AG04449 (cell line): ENCODE results near the gene MORN5.

Experiments used
- CTCF ChIA-PET: fragments of 350-600 bp; formaldehyde crosslinking; extraction: SDS; loops from one replicate; lab custom pipeline; 2021; ENCODE audit warnings: antibody characterized with exemption; lab: Yijun Ruan, JAX
- POLR2A ChIA-PET: fragments of 400-600, 350-600 bp; formaldehyde crosslinking; extraction: SDS; loops from one replicate; lab custom pipeline; 2020; ENCODE audit warnings: antibody characterized with exemption, inconsistent platforms; lab: Yijun Ruan, JAX
- DNase-seq: peaks from one replicate; pipeline ENCODE4 v3.0.0-alpha.2; 2010; ENCODE audit warnings: low read depth, low spot score
- H3K4me3 ChIP-seq: 2 replicates; pipeline ENCODE4 v1.5.1; 2011; ENCODE audit warnings: low read depth, mild to moderate bottlenecking, control low read depth, low read length
- TF ChIP-seq, protein P1 (sequence below): IDR thresholded peaks from one replicate; pipeline ENCODE4 v1.5.1; 2011; ENCODE audit warnings: mild to moderate bottlenecking, moderate library complexity, low read length, control low read depth, inconsistent platforms; ENCODE audit not compliant: insufficient read depth; ENCODE audit errors: missing control alignments

Gene MORN5

DNA sequence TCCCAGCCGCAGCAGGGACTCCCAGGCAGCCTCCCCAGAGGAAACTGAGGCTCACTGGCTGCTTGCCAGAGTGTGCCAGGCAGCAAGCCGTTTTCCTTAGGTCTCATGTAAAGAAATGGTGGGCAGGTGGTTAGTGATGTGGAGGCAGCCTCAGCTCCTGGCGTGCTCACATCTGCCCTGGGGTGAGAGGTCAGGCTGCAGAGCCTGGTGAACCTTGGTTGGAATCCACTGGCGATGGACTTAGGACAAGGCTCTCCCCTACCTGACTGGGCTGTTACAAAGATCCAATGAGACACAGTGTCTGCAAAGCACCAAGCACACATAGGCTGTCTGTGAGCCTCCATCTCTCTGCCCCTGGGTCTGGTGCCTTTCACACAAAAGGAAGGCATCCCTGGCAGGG is 38.2 kb downstream of the MORN5 start:
- DNase-seq: no peak
- ChIA-PET CTCF (no interaction called here), POLR2A (no interaction called here)
- H3K4me3 ChIP-seq: no peak overlapping the region
- TF ChIP-seq, protein P1, sequence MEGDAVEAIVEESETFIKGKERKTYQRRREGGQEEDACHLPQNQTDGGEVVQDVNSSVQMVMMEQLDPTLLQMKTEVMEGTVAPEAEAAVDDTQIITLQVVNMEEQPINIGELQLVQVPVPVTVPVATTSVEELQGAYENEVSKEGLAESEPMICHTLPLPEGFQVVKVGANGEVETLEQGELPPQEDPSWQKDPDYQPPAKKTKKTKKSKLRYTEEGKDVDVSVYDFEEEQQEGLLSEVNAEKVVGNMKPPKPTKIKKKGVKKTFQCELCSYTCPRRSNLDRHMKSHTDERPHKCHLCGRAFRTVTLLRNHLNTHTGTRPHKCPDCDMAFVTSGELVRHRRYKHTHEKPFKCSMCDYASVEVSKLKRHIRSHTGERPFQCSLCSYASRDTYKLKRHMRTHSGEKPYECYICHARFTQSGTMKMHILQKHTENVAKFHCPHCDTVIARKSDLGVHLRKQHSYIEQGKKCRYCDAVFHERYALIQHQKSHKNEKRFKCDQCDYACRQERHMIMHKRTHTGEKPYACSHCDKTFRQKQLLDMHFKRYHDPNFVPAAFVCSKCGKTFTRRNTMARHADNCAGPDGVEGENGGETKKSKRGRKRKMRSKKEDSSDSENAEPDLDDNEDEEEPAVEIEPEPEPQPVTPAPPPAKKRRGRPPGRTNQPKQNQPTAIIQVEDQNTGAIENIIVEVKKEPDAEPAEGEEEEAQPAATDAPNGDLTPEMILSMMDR: no peak

DNA sequence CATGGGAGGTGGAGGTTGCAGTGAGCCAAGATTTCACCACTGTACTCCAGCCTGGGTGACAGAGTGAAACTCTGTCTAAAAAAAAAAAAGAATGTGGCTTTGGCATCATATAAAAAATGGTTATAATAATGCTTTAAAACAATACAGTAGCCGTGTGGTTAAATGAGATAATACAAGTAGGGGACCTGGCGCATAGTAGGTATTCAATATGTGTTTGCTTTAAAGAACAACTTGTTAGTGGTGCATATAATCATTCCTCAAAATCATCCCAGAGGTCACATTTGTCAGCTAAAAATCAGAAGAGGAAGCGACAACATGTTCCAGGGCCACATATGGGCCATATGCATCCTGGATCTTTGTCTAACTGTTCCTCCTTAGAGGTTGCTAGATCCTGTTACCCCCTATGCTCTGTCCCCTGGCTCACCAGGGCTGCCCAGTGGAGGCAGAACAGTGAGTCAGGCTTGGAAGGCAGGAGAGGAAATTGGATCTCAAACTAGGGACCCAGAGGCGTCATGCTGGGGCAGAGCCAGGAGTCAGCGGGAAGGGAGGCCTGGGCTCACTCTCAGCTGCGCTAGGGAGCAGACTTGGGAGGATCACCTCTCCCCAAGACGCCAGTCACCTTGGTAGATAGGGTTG is 41.4 kb downstream of the MORN5 start:
- DNase-seq: no peak

GRCh38 chr9:122201641-122202040 is 41.9 kb downstream of the MORN5 start:
- no peak for DNase-seq
- ChIA-PET CTCF (no interaction called here), POLR2A (no interaction called here)
- no peak overlapping the region for H3K4me3 ChIP-seq
- TF ChIP-seq, protein P1: no peak

More for the DNA sequence above, 41.4 kb downstream of the MORN5 start:
- ChIA-PET CTCF (no interaction called here), POLR2A (no interaction called here)
- TF ChIP-seq, protein P1: no peak
- no peak overlapping the region for H3K4me3 ChIP-seq

GRCh38 chr9:122202111-122202510 is 42.4 kb downstream of the MORN5 start:
- DNase-seq: no peak
- ChIA-PET POLR2A (no interaction called here), CTCF (no interaction called here)
- TF ChIP-seq, protein P1: no peak
- no peak overlapping the region for H3K4me3 ChIP-seq

GRCh38 chr9:122204055-122204454 is 44.3 kb downstream of the MORN5 start:
- ChIA-PET CTCF (interaction anchor here (1.3 kb wide), 1 partner anchor 12 kb away, joined by 3 read pairs; no protein-coding TSS in a partner anchor), POLR2A (no interaction called here)
- no peak for DNase-seq
- TF ChIP-seq, protein P1: no peak
- no peak overlapping the region for H3K4me3 ChIP-seq

DNA sequence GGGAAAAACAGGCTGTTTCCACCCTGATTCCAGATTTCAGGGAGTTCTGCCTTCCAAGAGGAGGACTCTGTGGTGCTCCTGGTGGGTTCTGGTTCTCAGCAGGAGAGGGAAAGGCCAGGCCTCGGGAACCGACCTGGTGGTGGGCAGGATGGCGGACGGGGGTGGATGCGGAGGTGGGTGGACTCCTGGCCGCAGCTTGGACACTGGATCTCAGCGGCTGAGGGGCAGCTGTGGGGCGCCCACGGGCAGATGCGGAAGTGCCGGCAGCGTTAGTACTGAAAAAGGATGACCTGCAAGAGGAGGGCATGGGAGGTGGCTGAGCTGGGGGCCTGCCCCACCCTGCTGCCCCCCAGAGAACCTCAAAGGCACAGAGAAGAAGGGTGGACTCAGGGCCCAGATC is 44.8 kb downstream of the MORN5 start:
- ChIA-PET CTCF (interaction anchor here (1.3 kb wide), 1 partner anchor 12 kb away, joined by 3 read pairs; no protein-coding TSS in a partner anchor), POLR2A (no interaction called here)
- no peak for DNase-seq
- no peak overlapping the region for H3K4me3 ChIP-seq
- TF ChIP-seq, protein P1: no peak
